GM12801 (cell line): Measurements from ENCODE around the gene PRR5L.

ENCODE experiments used
- CTCF ChIP-seq: IDR thresholded peaks from one replicate; pipeline ENCODE4 v1.5.1; 2011; ENCODE audit warnings: control low read depth; ENCODE audit not compliant: insufficient read length; ENCODE audit errors: extremely low read depth

Gene PRR5L

GRCh38 chr11:36437413-36437812, 141.3 kb downstream of the PRR5L start:
- no peak for TF ChIP-seq CTCF

GRCh38 chr11:36438126-36438525, 142.0 kb downstream of the PRR5L start:
- no peak for TF ChIP-seq CTCF

- TF ChIP-seq CTCF = no peak
Observed at GRCh38 chr11:36441610-36442208, 145.6 kb downstream of the PRR5L start.

- no peak for TF ChIP-seq CTCF
Observed at GRCh38 chr11:36443661-36444060, 147.6 kb downstream of the PRR5L start.

GRCh38 chr11:36446135-36446534, 150.0 kb downstream of the PRR5L start:
- TF ChIP-seq CTCF = no peak

- no peak for TF ChIP-seq CTCF
Observed at GRCh38 chr11:36447514-36447913, 151.4 kb downstream of the PRR5L start.

GRCh38 chr11:36447947-36448346, 151.9 kb downstream of the PRR5L start:
- TF ChIP-seq CTCF = no peak
